Measurements from ENCODE around the gene ANAPC4.

The ANAPC4 gene

DNA sequence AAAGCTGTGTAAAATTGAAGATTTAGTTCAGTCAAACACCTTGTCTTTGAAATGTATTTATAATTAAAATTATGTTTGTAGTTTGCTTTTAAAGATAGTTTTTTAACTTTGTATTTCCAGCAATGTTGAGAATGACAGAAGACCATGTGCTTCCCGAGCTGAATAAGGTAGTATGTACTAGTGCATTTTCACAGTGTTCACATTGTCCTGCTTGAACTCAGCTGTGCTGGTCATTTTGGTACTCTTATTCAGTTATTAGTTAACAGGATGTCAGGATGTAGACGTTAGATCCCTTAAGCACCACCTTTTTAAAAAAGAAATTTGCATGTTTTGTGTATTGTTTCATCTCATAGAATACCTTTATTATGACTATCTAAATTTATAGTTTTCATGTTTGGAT lies 28.4 kb downstream of the ANAPC4 start:
- H3K9me3 ChIP-seq, result no peaks in the 10 kb centered on the region
- no peaks in the 10 kb centered on the region for H3K27me3 ChIP-seq
- peaks cover 7% of the 10 kb centered on the region for H3K36me3 ChIP-seq
- TF ChIP-seq, protein P1, sequence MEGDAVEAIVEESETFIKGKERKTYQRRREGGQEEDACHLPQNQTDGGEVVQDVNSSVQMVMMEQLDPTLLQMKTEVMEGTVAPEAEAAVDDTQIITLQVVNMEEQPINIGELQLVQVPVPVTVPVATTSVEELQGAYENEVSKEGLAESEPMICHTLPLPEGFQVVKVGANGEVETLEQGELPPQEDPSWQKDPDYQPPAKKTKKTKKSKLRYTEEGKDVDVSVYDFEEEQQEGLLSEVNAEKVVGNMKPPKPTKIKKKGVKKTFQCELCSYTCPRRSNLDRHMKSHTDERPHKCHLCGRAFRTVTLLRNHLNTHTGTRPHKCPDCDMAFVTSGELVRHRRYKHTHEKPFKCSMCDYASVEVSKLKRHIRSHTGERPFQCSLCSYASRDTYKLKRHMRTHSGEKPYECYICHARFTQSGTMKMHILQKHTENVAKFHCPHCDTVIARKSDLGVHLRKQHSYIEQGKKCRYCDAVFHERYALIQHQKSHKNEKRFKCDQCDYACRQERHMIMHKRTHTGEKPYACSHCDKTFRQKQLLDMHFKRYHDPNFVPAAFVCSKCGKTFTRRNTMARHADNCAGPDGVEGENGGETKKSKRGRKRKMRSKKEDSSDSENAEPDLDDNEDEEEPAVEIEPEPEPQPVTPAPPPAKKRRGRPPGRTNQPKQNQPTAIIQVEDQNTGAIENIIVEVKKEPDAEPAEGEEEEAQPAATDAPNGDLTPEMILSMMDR (IDR thresholded peaks at IDR 0.05; ENCODE audit: low read depth, low read length), result no peak
- H3K4me3 ChIP-seq (ENCODE audit: low read depth, low read length), result no peak overlapping the region
- no peaks in the 10 kb centered on the region for H3K4me1 ChIP-seq
- no peak for DNase-seq

DNA sequence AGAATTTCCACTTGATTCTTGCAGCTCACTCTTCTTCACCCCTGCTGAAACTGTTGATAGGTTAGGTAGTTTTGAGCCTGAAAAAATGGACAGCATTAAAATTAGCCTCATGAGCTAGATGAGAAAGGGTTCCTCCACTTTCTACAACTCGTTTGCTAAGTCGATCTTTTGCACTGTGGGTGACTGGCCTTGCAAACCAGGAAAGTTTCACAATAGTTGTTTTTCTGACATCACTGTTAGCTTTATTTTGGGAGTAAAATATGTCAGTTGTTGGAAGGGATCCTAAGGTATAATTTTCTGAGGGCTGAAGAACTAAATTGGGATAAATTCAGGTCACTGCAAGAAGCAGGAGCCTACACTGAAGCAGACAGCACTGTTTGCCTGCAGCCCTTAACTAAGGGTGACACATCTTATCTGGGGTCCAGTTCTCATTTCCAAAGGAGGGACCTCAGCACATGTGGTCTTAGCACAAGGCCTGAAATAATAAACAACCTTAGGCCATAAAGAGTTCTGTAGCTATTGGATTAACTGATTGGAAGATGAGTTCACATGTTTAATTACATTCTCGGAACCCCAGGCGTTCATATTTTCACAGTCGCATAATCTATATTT lies 29.1 kb downstream of the ANAPC4 start:
- Histone ChIP-seq H3K9me3 (no peaks in the 10 kb centered on the region), H3K27me3 (no peaks in the 10 kb centered on the region), H3K36me3 (peaks cover 13% of the 10 kb centered on the region), H3K4me1 (no peaks in the 10 kb centered on the region), H3K4me3 (ENCODE audit: low read depth, low read length) (no peak overlapping the region)
- DNase-seq, result no peak
- TF ChIP-seq, protein P1 (IDR thresholded peaks at IDR 0.05; ENCODE audit: low read depth, low read length), result no peak

DNA sequence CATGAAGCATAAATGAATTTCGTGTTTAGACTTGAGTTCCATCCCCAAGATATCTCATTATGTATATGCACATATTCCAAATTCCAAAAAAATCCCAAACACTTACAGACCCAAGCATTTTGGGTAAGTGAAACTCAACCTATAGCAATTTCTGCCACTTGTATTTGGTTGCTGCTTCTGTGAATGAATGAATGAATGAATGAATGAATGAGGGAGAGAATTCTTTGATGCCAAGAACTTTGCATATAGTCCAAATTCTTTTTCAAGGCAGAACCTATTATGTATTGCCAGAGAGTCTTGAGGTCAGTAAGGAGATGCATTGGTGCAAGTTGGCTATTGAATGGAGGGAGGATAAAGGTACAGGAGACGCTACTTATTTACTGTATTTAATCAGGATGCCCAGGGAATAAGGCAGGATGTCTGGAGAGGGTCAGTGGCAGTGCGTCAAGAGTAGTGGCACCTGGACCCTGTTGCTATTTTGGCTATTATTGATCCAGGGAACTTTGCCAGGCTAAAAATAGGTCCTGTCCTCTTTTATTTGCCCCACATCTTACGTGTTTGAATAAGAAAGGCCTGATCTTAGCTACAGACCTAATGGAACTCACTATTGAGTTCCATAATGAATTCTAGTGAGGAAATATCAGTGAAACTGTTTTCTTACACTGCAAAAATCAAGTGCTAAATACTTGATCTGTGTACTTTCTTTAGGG lies 33.9 kb downstream of the ANAPC4 start:
- Histone ChIP-seq H3K4me1 (no peaks in the 10 kb centered on the region), H3K27me3 (no peaks in the 10 kb centered on the region), H3K36me3 (peaks cover 10% of the 10 kb centered on the region), H3K9me3 (no peaks in the 10 kb centered on the region), H3K4me3 (ENCODE audit: low read depth, low read length) (no peak overlapping the region)
- TF ChIP-seq, protein P1 (IDR thresholded peaks at IDR 0.05; ENCODE audit: low read depth, low read length), result no peak
- DNase-seq, result no peak

DNA sequence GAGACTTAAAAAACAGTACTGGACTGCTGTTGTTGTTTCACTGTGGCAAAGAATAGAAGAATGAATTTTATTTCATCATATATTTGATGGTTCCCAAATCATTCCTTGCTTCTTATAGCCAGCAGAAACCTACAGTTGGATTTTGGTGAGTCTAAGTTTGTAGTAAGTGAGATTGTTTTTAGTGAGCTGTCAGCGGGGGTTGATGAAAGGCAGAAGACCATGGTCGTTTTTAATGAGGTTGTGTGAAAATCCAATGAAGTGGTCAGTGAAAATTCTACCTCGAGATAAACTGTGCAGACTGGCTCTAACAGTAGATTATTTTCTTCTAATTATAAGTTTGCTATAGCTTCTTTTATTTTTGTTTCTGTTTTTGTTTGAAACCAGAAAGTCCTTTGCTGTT lies 36.2 kb downstream of the ANAPC4 start:
- DNase-seq, result no peak
- no peaks in the 10 kb centered on the region for H3K4me1 ChIP-seq
- H3K9me3 ChIP-seq, result no peaks in the 10 kb centered on the region
- H3K36me3 ChIP-seq, result peaks cover 10% of the 10 kb centered on the region
- no peaks in the 10 kb centered on the region for H3K27me3 ChIP-seq
- TF ChIP-seq, protein P1 (IDR thresholded peaks at IDR 0.05; ENCODE audit: low read depth, low read length), result no peak
- no peak overlapping the region for H3K4me3 ChIP-seq (ENCODE audit: low read depth, low read length)

DNA sequence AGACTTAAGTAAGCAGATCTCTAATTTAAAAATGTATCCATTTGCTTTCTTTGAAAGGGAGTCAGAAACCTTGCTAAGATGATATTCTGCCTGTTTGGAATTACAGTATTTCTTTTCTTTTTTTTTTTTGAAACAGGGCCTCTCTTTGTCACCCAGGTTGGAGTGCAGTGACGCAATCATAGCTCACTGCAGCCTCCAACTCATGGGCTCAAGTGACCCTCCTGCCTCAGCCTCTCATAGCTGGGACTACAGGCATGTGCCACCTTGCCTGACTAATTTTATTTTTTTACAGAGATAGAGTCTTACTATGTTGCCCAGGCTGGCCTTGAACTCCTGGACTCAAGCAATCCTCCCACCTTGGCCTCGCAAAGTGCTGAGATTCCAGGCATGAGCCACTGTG lies 40.0 kb downstream of the ANAPC4 start:
- no peaks in the 10 kb centered on the region for H3K4me1 ChIP-seq
- DNase-seq, result no peak
- H3K36me3 ChIP-seq, result no peaks in the 10 kb centered on the region; the same call in 1 of the 2 replicates
- H3K27me3 ChIP-seq, result no peaks in the 10 kb centered on the region
- TF ChIP-seq, protein P1 (IDR thresholded peaks at IDR 0.05; ENCODE audit: low read depth, low read length), result no peak
- no peaks in the 10 kb centered on the region for H3K9me3 ChIP-seq
- H3K4me3 ChIP-seq (ENCODE audit: low read depth, low read length), result no peak overlapping the region

DNA sequence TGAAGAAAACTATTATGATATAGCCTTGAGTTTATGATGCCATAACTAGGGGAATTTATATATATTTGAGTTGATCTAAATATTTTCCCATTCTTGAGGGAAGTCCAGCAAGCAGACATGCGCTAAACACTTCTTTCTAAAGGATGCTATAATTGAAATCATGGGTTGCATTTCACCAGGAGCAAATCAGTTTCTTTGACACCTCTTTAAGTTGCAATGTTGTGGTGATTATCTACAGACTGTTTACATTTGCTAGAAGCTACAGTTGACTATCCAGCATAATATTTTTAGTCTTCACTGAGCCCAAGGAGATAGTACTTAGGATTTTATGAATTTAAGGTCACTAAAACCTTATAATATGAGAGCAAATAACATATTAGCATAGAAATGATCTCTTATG lies 43.9 kb downstream of the ANAPC4 start:
- Histone ChIP-seq H3K36me3 (no peaks in the 10 kb centered on the region; the same call in 1 of the 2 replicates), H3K4me3 (ENCODE audit: low read depth, low read length) (no peak overlapping the region), H3K27me3 (no peaks in the 10 kb centered on the region), H3K9me3 (no peaks in the 10 kb centered on the region), H3K4me1 (no peaks in the 10 kb centered on the region)
- TF ChIP-seq, protein P1 (IDR thresholded peaks at IDR 0.05; ENCODE audit: low read depth, low read length), result no peak
- no peak for DNase-seq
